Stimulated activated CD4-positive, alpha-beta T cell treated with anti-CD3 and anti-CD28 coated beads, Interleukin-1b, Interleukin-23, amount 100 ng/mL, for 48 hours (primary cell): ENCODE results near the gene SLC9A5.

Source experiments
- DNase-seq: peaks from one replicate; pipeline ENCODE4 v3.0.0-alpha.2; 2020

The SLC9A5 gene

GRCh38 chr16:67248401-67249177 is at the start of gene SLC9A5:
Gene SLC9A5 (plus strand): TSS chr16:67248979. CDS start chr16:67249015, 36 bp downstream.
- DNase-seq: no peak

GRCh38 chr16:67199011-67199807 is 49.6 kb upstream of the SLC9A5 start, which contains the start of gene ELMO3:
Gene ELMO3 (plus strand): TSS chr16:67199131. CDS start chr16:67199327, 196 bp downstream.
- no peak for DNase-seq

- DNase-seq: no peak
Measured at GRCh38 chr16:67199808-67200198, 49.0 kb upstream of the SLC9A5 start.

- no peak for DNase-seq
Measured at GRCh38 chr16:67200491-67200890, 48.3 kb upstream of the SLC9A5 start.

- no peak for DNase-seq
Measured at GRCh38 chr16:67201411-67202345, 47.1 kb upstream of the SLC9A5 start.

GRCh38 chr16:67202426-67202825 is 46.4 kb upstream of the SLC9A5 start:
- no peak for DNase-seq

- DNase-seq: no peak
Measured at GRCh38 chr16:67202956-67203493, 45.8 kb upstream of the SLC9A5 start.

- DNase-seq: no peak
Measured at GRCh38 chr16:67204076-67204475, 44.7 kb upstream of the SLC9A5 start.

- DNase-seq: no peak
Measured at GRCh38 chr16:67206129-67206837, 42.5 kb upstream of the SLC9A5 start.

- no peak for DNase-seq
Measured at GRCh38 chr16:67206838-67207248, 41.9 kb upstream of the SLC9A5 start.

- DNase-seq: no peak
Measured at GRCh38 chr16:67207249-67208091, 41.3 kb upstream of the SLC9A5 start.

GRCh38 chr16:67208154-67208896 is 40.5 kb upstream of the SLC9A5 start:
- no peak for DNase-seq

GRCh38 chr16:67209565-67209964 is 39.2 kb upstream of the SLC9A5 start:
- DNase-seq: no peak

- no peak for DNase-seq
Measured at GRCh38 chr16:67210069-67210937, 38.5 kb upstream of the SLC9A5 start.

- no peak for DNase-seq
Measured at GRCh38 chr16:67211674-67212073, 37.1 kb upstream of the SLC9A5 start.

- no peak for DNase-seq
Measured at GRCh38 chr16:67212766-67213165, 36.0 kb upstream of the SLC9A5 start.

- DNase-seq: no peak
Measured at GRCh38 chr16:67213197-67214019, 35.4 kb upstream of the SLC9A5 start.

- no peak for DNase-seq
Measured at GRCh38 chr16:67215706-67216105, 33.1 kb upstream of the SLC9A5 start.
